ENCODE measurements around the gene SET.

SET gene

DNA sequence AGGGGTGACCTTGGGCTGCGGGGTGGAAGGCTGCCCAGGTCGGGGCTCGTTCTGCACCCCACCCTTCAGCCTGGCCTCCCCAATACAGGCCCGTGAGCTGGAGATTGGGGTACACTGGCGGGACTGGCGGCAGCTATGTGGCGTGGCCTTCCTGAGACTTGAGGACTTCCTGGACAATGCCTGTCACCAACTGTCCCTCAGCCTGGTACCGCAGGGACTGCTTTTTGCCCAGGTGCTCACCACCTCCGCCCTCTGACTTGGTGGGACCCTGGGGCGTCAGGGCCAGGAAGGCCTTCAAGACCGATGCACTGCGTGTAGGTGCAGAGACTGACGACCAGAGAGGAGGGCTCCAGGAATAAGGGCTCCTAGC lies 24.4 kb downstream of the SET start:
- Histone ChIP-seq H3K27me3 (replicated peaks; ENCODE audit: control insufficient read depth, insufficient read depth, low read length) (no peaks in the 10 kb centered on the region), H3K4me3 (replicated peaks; ENCODE audit: low read depth, low read length) (no peak overlapping the region), H3K36me3 (ENCODE audit: control insufficient read depth, insufficient read depth, low read length) (no peaks in the 10 kb centered on the region)
- TF ChIP-seq, protein P1, sequence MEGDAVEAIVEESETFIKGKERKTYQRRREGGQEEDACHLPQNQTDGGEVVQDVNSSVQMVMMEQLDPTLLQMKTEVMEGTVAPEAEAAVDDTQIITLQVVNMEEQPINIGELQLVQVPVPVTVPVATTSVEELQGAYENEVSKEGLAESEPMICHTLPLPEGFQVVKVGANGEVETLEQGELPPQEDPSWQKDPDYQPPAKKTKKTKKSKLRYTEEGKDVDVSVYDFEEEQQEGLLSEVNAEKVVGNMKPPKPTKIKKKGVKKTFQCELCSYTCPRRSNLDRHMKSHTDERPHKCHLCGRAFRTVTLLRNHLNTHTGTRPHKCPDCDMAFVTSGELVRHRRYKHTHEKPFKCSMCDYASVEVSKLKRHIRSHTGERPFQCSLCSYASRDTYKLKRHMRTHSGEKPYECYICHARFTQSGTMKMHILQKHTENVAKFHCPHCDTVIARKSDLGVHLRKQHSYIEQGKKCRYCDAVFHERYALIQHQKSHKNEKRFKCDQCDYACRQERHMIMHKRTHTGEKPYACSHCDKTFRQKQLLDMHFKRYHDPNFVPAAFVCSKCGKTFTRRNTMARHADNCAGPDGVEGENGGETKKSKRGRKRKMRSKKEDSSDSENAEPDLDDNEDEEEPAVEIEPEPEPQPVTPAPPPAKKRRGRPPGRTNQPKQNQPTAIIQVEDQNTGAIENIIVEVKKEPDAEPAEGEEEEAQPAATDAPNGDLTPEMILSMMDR (IDR thresholded peaks at IDR 0.05; ENCODE audit: insufficient read depth, low read length, poor library complexity, severe bottlenecking) = no peak
- DNase-seq (ENCODE audit: extremely low read depth, insufficient read length) = no peak

DNA sequence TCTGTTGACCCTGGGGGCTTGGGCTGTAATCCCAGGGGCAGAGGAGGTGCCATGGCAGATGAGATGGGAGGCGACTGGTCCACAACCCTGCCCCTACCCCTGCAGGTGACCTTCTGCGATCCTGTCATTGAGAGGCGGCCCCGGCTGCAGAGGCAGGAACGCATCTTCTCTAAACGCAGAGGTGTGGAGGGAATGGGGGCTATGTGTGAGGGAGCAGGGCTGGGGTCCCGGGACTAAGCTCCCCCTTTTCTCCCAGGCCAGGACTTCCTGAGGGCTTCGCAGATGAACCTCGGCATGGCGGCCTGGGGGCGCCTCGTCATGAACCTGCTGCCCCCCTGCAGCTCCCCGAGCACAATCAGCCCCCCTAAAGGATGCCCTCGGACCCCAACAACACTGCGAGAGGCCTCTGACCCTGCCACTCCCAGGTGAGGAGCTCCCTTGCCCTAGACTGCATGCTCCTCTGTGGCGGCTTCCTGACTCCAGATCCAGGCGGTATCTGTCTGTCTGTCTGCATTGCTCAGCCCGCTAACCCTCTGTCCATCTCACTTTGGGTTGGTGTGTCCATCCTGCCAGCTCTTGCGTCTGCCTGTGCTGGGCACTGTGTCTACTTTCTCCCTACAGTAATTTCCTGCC lies 25.0 kb downstream of the SET start:
- Histone ChIP-seq H3K36me3 (ENCODE audit: control insufficient read depth, insufficient read depth, low read length) (no peaks in the 10 kb centered on the region), H3K4me3 (replicated peaks; ENCODE audit: low read depth, low read length) (no peak overlapping the region), H3K27me3 (replicated peaks; ENCODE audit: control insufficient read depth, insufficient read depth, low read length) (no peaks in the 10 kb centered on the region)
- DNase-seq (ENCODE audit: extremely low read depth, insufficient read length) = no peak
- TF ChIP-seq, protein P1 (IDR thresholded peaks at IDR 0.05; ENCODE audit: insufficient read depth, low read length, poor library complexity, severe bottlenecking) = no peak

DNA sequence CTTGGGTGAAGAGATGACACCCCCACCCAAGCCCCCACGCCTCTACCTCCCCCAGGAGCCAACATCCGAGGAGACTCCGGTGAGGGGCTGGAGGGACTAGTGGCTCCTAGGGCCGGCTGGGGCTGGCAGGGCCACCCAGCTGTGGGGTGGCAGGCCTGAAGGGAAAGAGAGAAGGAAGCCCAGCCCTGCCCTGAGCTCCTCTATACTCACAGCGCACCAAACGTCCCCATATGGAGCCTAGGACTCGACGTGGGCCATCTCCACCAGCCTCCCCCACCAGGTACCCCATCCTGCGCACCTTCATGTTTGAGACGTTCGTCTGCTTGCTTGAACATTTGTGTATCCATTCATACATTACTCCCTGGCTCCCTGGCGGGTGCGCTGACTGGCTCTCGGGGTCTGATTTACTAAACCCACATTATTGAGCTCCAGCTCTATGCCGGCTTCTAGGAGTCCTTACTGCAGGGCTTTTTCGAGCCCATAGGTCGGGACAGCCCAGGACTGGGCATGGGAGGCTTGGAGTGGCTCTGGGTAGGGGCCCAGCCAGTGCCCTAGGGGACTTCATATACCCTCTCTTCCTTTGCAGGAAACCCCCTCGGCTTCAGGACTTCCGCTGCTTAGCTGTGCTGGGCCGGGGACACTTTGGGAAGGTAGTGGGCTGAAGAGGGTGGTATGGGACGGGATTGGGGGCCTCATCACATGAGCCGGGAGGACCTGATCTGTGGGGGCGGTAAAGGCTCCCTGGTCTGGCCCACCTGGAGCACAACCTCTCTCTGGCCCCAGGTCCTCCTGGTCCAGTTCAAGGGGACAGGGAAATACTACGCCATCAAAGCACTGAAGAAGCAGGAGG lies 25.8 kb downstream of the SET start:
- TF ChIP-seq, protein P1 (IDR thresholded peaks at IDR 0.05; ENCODE audit: insufficient read depth, low read length, poor library complexity, severe bottlenecking) = no peak
- Histone ChIP-seq H3K36me3 (ENCODE audit: control insufficient read depth, insufficient read depth, low read length) (peaks cover under 1% of the 10 kb centered on the region; the same call in 1 of the 2 replicates), H3K4me3 (replicated peaks; ENCODE audit: low read depth, low read length) (no peak overlapping the region), H3K27me3 (replicated peaks; ENCODE audit: control insufficient read depth, insufficient read depth, low read length) (no peaks in the 10 kb centered on the region)
- no peak for DNase-seq (ENCODE audit: extremely low read depth, insufficient read length)

DNA sequence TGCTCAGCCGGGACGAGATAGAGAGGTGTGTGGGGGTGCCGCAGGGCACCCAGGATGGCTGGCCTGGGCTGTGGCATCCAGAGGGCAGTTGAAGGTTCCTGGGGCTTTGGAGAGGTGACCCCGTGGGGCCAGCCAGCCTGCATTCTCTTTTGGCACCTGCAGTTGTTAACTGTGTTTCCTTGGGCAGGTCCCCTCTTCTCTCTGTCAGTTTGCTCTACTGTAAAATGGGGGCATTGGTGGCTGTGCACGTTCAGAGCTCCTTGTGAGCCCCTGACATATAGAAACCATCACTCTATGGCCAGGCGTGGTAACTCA lies 26.4 kb downstream of the SET start:
- no peaks in the 10 kb centered on the region for H3K27me3 ChIP-seq (replicated peaks; ENCODE audit: control insufficient read depth, insufficient read depth, low read length)
- H3K36me3 ChIP-seq (ENCODE audit: control insufficient read depth, insufficient read depth, low read length) = peaks cover 5% of the 10 kb centered on the region
- no peak overlapping the region for H3K4me3 ChIP-seq (replicated peaks; ENCODE audit: low read depth, low read length)
- DNase-seq (ENCODE audit: extremely low read depth, insufficient read length) = no peak
- TF ChIP-seq, protein P1 (IDR thresholded peaks at IDR 0.05; ENCODE audit: insufficient read depth, low read length, poor library complexity, severe bottlenecking) = no peak

DNA sequence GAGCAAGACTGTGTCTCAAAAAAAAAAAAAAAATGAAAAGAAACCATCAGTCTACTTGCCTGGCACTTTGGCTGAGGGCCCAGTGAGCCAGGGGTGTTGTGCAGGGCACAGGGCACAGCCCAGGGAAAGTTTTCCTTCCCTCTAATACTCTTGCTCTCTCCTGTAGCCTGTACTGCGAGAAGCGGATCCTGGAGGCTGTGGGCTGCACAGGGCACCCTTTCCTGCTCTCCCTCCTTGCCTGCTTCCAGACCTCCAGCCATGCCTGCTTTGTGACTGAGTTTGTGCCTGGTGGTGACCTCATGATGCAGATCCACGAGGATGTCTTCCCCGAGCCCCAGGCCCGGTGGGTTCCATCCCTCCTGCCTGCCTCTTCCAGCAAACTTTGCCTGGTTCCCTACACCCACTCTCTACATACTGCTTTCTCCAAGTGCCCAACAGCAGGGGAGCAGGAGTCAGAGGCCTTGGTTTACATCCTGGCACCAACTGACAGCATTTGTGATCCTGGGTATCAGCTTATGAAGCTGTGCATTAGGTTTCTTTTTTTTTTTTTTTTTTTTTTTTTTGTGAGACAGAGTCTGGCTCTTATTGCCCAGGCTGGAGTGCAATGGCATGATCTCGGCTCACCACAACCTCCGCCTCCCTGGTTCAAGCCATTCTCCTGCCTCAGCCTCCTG lies 27.7 kb downstream of the SET start:
- Histone ChIP-seq H3K36me3 (ENCODE audit: control insufficient read depth, insufficient read depth, low read length) (peaks cover 12% of the 10 kb centered on the region), H3K27me3 (replicated peaks; ENCODE audit: control insufficient read depth, insufficient read depth, low read length) (no peaks in the 10 kb centered on the region), H3K4me3 (replicated peaks; ENCODE audit: low read depth, low read length) (no peak overlapping the region)
- no peak for DNase-seq (ENCODE audit: extremely low read depth, insufficient read length)
- TF ChIP-seq, protein P1 (IDR thresholded peaks at IDR 0.05; ENCODE audit: insufficient read depth, low read length, poor library complexity, severe bottlenecking) = no peak
